Glomerular visceral epithelial cell (primary cell): Measurements from ENCODE around the gene EIPR1.

Experiments
- DNase-seq: peaks from one replicate; pipeline ENCODE4 v3.0.0-alpha.2; 2016; ENCODE audit errors: extremely low spot score

The EIPR1 gene

DNA sequence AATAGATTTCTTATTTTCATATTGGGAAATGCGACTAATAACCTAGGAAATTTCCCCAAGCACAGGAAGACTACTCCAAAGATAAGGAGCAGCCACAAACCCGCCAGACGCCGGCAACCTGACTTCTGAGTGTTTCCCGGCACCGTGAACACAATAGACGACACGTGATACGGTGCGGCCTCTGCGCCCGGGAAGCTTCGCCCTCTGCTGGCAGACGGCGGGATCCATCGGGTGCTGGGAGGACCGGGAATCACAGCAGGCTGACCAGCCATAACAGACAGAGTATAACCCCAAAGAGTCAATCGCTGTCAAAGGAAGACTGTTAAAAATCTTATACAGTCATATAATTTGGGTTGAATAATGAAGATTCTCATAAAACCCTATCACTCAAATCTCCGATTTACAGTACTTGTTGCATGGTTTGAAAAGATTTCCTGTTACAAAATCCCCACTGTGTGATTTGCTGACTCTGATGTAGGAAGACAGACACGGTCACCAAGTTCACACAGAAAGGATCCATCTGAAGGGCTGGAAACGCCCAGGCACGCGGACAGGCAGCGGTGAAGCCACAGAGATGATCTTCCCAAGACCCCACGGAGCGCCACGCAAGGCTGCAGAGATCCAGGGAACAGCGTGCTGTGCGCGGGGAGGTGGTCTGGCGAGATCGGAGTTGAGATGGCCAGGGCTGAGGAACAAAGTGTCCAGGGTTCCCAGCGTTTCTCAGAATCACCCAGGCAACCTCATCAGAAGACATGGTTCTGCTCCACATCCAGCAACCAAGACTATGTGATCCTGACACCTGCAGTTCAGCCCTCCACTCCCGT, 73.8 kb downstream of the EIPR1 start:
- peak; percentile 75 for DNase-seq

DNA sequence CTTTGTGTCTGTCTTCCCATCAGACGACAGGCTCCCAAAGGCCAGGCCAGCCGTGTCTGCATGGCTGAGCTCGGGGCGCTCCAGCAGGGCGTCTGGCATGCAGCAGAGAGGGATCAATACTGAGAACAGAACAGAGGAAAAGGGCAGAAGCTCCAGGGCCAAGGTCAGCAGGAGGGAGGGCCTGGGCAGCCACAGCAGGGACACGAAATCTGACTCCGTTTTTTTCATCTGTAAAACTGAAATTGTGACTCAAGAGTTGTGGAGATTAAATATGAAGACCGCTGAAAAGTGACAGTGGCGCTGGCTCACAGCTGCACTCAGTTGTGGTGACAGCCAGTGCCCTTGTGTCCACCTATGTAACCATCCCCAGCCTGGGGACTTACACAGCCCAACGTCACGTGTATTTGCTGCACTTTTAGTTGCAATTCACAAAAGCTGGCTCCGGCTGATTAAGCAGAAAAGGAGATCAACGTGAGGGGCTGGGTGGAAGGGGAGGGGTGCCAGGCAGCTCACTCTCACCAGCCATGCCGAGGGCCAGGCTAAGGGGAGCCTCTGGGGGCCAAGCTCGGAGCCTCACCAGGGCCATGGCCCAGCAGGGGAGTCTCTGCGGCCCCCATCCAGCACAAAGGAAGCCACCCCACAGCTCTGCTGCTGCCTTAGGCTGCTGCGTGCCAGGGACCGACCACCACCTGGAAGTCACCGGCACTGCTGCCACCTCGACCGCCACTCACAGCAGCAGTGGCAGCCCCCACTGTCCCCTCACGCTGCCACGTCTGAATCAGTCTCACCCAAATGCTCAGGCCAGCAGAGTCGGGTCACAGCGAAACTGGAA, 74.7 kb downstream of the EIPR1 start:
- no peak for DNase-seq

- no peak for DNase-seq
Observed at GRCh38 chr2:3302421-3302750, 75.2 kb downstream of the EIPR1 start.

DNA sequence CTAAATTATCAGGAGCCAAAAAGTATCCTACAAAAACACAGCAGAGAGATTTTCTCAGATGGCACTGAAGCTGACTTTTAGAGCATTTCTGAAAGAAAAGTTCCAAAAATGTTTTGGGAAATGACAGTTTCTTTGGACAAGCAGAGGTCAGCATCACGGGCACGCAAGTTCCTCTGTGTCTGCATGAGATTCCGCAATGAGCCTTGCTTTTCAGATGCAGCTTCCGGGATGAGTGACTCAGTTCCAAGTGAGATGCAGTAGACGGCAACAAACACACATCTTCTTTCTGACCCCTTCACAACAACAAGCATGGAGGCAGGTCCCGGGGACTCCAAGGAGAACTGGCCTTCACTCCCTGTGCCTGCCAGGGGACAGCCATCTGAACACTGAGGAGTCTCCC, 76.6 kb downstream of the EIPR1 start:
- no peak for DNase-seq

DNA sequence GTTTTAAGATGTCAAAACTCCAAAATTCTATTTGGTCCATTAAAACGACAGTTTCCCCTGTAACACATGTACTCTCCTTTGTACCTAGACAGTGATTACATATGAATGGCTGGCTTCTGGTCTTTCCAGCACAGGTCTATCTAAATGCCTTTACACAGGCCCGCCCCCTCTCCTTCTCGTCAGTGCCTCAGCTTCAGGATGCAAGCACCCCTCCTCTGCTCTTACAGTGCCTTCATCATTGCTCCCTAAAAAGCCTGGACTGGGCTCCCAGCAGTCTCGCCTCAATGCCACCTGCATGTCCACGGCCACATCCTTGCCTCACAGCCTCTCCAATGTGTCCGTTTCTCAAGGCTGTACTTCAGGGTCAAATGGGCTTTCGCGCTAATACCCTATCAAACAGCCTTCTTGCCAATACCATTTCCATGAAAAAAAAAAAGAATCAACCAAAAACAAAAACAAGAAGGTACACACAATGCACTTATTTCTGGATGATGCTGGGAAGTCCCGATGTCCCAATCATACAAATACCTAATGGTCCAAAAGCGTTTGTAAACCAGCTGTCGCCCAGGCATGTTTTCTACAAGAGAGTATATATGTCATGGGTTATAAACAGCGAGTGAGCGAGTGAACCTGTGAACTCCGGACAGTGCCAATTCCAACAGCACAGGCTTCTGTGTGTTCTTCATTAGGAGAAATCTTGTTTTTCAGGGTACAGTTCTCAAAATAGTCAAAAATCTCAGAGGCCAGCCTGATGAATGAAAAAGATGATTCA, 77.2 kb downstream of the EIPR1 start:
- no peak for DNase-seq

- DNase-seq: no peak
Observed at GRCh38 chr2:3299703-3300102, 77.9 kb downstream of the EIPR1 start.

DNA sequence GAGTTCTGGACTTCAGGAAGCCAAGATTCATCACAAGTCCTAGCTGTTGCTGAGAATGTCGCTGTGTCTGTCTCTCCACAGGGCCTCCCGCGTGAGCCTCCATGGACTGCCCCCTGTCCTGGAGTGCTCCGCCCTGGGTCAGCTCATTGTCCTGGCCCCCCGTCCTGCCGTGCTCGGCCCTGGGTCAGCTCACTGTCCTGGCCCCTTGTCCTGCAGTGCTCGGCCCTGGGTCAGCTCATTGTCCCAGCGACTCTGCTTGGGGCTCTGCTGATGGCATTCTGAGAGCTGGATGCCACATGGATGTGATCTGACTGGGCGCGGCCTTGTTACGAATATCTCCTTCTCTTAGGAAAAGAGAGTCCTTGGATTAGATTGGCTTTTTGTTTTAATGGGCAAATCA, 78.5 kb downstream of the EIPR1 start:
- DNase-seq: no peak

- DNase-seq: no peak
Observed at GRCh38 chr2:3298191-3298590, 79.4 kb downstream of the EIPR1 start.

DNA sequence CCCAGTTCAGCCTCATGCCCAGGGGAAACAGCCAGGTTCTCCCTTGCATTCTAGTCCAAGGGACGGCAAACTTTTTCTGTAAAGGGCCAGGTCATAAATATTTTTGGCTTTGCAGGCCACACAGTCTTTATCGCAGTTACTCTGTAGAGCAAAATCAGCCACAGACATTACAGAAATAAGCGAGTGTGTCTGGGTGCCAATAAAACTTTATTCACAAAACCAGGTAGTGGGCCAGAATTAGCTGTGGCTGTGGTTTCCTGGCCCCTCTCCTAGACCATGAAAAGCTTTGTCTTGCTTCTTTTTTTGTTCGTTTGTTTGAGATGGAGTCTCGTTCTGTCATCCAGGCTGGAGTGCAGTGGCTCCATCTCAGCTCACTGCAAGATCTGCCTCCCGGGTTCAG, 80.1 kb downstream of the EIPR1 start:
- DNase-seq: no peak

DNA sequence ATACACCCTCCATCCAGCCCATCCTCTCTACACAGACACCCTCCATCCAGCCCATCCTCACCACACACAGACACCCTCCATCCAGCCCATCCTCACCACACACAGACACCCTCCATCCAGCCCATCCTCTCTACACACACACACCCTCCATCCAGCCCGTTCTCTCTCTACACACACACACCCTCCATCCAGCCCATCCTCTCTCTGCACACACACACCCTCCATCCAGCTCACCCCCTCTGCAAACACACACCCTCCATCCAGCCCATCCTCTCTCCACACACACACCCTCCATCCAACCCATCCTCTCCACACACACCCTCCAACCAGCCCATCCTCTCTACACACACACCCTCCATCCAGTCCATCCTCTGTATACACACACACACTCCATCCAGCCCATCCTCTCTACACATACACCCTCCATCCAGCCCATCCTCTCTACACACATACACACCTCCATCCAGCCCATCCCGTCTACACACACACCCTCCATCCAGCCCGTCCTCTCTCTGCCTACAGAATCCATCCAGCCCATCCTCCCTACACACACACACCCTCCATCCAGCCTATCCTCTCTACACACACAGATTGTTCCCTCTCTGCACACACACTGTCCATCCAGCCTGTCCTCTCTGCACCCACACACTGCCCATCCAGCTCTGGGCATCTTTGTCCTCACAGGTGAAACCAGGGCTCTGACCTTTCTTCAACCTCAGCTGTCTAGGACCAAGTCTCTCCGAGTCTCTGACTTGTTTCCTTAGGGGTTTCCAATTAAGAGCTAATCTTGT, 81.2 kb downstream of the EIPR1 start:
- no peak for DNase-seq

DNA sequence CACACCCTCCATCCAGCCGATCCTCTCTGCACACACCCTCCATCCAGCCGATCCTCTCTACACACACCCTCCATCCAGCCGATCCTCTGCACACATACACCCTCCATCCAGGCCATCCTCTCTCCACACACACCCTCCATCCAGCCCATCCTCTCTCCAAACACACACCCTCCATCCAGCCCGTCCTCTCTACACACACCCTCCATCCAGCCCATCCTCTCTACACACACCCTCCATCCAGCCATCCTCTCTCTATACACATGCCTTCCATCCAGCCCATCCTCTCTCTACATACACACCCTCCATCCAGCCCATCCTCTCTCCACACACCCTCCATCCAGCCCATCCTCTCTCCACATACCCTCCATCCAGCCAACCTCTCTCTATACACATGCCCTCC, 83.1 kb downstream of the EIPR1 start:
- no peak for DNase-seq

DNA sequence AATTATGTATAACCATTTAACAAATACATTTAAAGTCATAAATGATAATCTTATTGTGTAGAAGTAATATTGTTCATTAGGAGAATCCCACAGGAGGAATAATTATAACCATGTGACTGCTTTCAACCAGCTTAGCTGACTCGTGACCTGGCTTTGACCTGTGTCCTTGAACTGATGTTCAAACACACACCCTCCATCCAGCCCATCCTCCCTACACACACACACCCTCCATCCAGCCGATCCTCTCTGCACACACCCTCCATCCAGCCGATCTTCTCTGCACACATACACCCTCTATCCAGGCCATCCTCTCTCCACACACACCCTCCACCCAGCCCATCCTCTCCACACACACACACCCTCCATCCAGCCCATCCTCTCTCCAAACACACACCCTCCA, 83.5 kb downstream of the EIPR1 start:
- DNase-seq: no peak

DNA sequence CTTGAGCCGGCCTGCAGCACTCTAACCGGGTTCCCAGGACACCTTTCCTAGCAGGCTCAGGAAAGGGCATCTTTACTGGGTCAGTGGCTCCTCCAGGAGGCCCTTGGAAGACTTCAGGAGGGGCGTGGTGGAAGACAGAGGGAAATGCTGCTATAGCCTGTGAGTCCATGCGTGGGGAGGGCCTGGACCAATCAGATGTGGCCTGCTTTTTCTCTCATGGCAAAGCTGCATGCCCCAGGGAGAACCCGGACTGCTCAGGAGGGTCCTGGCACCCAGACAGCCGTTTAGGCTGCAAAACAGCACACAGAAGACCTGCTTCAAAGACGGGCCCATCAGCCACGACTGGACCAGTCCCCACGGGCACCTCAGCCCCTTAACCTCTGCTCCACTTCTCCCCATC, 84.4 kb downstream of the EIPR1 start:
- DNase-seq: no peak

DNA sequence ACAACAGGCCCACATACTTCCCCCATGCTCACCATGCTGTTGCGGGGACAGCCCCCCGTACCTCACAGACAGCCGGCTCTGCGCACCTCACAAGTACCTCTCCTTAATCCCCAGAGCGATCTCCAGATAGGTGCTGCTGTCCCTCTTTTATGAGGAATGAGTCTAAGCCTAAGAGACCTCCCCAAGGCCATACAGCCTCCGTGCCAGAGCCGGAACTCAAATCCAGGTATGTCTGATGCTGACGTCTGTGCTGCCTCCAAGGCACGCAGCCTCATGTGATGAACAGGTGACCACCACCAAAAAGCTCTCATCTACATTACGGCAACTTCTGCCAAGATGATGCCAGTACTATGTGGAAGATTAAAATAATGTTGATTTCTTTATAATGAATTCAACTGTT, 85.2 kb downstream of the EIPR1 start:
- DNase-seq: no peak

- DNase-seq: no peak
Observed at GRCh38 chr2:3291750-3292149, 85.9 kb downstream of the EIPR1 start.

GRCh38 chr2:3291113-3291512, 86.5 kb downstream of the EIPR1 start:
- DNase-seq: no peak

DNA sequence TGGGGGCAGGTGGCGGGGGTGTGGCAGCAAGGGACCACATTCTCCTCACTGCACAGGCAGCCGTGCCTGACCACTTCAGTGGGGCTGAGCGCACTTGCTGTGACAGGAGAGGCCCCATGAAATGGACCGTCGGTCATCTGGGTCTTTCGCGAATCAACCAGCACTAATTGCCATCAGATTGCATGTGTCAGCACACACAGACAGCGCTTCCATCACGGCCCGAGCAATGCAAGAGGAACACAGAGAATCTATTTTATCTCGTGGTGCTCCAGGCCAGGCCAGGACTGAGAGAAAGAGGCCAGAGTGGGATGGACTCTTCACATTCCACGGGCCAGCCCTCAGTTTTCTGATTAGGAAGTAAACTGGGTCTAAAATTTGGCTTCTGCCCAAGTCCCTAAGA, 87.0 kb downstream of the EIPR1 start:
- DNase-seq: no peak

DNA sequence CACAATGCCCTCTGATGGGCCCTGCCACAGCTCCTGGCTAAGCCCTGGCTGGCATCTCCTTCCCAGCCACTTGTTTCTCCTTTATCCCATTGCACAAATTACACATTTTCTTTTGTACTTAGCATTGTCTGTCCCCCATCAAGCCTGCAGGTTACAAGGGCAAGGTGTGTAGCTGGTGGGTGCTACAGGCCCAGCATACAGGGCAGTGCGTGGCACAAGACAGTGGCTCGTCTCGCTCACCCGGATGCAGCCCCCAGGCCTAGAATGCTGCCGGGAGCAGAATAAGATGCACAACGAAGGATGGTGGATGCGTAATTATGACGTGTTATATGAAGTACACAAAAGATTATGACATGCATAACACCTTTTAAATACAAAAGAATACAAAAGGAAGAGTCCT, 87.6 kb downstream of the EIPR1 start:
- no peak for DNase-seq

- DNase-seq: no peak
Observed at GRCh38 chr2:3289526-3289925, 88.1 kb downstream of the EIPR1 start.

- DNase-seq: no peak
Observed at GRCh38 chr2:3289171-3289515, 88.5 kb downstream of the EIPR1 start.

GRCh38 chr2:3288470-3289170, 89.0 kb downstream of the EIPR1 start:
- DNase-seq: no peak
